Measurements from ENCODE around the gene TEKTIP1.
"Not testable (repeated sequence)": the region's sequence is repeated elsewhere in the genome, so short reads cannot be mapped to it uniquely, and the experiment has no call there.

Gene TEKTIP1

GRCh38 chr19:3503036-3503572 lies 35.9 kb upstream of the TEKTIP1 start:
- TF ChIP-seq CTCF (conservative IDR thresholded peaks at IDR 0.05; ENCODE audit: low read depth, low read length): no peak
- no peak for DNase-seq (ENCODE audit: low read depth)
- H3K4me3 ChIP-seq (ENCODE audit: low read length): no peak overlapping the region

- no peak overlapping the region for H3K4me3 ChIP-seq (ENCODE audit: low read length)
- no peak for DNase-seq (ENCODE audit: low read depth)
- no peak for TF ChIP-seq CTCF (conservative IDR thresholded peaks at IDR 0.05; ENCODE audit: low read depth, low read length)
Measured at GRCh38 chr19:3504735-3505134, 34.2 kb upstream of the TEKTIP1 start.

DNA sequence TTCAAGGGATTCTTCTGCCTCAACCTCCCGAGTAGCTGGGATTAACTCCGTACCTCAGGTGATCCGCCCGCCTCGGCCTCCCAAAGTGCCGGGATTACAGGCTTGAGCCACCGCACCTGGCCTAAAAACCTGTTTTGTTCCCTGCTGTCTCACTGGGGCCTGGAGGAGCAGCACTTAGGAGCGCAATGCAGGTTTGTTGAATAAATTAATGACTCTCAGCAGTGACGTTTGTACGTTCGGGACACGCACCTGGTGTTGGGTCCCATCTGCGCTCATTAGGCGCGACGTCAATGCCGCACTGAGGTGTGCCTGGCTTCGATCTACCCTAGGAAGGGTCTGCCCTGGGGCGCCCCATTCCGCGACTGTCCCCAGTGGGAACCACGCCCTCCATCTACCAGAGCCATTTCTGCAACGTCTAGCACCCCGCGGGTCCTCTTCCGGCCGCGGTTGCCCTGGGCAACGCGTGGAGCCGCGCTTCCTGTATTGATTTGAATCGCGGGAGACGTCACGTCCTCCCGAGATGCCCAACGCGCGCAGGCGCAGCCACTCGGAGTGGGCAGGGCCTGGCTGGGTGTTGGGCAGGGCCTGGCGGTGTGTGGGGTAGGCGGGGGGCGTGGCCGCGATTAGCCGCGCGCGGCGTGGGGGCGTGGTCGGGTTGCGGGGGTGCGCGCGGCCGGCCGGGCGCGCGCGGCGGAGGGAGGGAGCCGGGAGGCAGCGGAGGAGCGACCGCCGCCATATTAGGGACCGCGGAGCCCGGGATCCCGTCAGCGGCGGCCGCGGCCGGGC lies 33.2 kb upstream of the TEKTIP1 start, which contains the start of gene FZR1:
FZR1 (plus strand) TSS at position 714 of the 786 bp plus-strand sequence. CDS start 16,679 bp downstream, outside the sequence.
- TF ChIP-seq CTCF (conservative IDR thresholded peaks at IDR 0.05; ENCODE audit: low read depth, low read length): no peak
- peak; percentile 89 for DNase-seq (ENCODE audit: low read depth)
- peak within 1 kb of the TSS; percentile 82 for H3K4me3 ChIP-seq (ENCODE audit: low read length)

DNA sequence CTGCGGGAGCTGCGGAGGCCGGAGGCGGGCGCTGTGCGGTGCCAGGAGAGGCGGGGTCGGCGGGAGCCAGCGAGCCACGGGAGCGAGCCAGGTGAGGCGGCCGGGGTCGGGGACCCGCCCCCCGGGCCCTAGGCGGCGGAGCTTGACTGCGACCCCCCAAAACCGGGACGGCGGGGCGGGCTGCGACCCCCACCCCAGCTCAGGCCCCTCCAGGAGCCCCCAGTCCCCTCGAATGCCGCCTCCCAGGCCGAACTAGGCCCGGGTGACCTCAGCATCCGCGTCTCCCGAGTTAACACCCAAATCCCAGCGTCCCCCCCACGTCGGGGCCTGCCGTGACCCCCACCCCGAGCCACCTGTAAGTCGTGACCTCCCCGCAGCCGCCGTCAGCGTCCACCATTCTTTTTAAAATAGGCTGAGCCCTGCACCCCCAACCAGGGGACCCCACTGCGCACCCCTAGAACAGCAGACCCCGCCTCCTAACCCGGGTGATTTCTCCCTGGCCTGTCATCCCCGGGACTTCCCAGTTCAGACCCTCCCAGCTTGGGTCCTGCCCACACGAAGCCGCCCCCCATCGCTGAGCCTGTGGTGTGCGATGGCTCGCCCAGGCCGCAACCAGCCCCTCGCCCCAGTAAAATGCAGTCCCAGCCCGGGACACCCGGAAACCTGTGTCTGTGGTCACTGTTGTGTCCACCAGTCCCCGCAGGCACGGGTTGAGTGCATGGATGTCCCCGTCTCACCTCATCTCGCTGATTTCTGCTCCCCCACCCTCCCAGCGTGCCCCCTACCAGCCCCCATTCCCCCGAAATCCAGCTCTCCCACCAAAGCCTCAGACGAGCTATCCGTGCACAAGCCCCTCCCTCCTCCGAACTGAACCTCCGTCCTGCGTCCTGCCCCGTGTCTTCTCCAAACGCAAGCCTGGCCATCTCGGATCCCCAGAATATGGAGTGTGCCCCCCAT lies 32.3 kb upstream of the TEKTIP1 start:
- no peak for TF ChIP-seq CTCF (conservative IDR thresholded peaks at IDR 0.05; ENCODE audit: low read depth, low read length)
- peak overlapping the region; percentile 82 for H3K4me3 ChIP-seq (ENCODE audit: low read length)
- no peak for DNase-seq (ENCODE audit: low read depth)

GRCh38 chr19:3507371-3508120 lies 31.4 kb upstream of the TEKTIP1 start:
- peak overlapping the region; percentile 82 for H3K4me3 ChIP-seq (ENCODE audit: low read length)
- no peak for TF ChIP-seq CTCF (conservative IDR thresholded peaks at IDR 0.05; ENCODE audit: low read depth, low read length)
- DNase-seq (ENCODE audit: low read depth): no peak

- not testable (repeated sequence) for H3K4me3 ChIP-seq (ENCODE audit: low read length); DNase-seq (ENCODE audit: low read depth)
Measured at GRCh38 chr19:3508121-3508661, 30.8 kb upstream of the TEKTIP1 start.

Data from retinal pigment epithelial cell (primary cell).